ENCODE results near the gene PTGER2.

GRCh38 chr14:52339262-52339661, 25.1 kb downstream of the PTGER2 start:
- no peak for TF ChIP-seq CTCF (IDR thresholded peaks at IDR 0.05)
- no peak for TF ChIP-seq SMC3 (IDR thresholded peaks at IDR 0.05; ENCODE audit: low read depth, low read length)
- TF ChIP-seq MEF2A (IDR thresholded peaks at IDR 0.05; ENCODE audit: borderline replicate concordance, low read depth), result no peak
- no peak for TF ChIP-seq EP300 (IDR thresholded peaks at IDR 0.05; ENCODE audit: borderline replicate concordance in 1 of 2, low read depth in 1 of 2, low read length in 1 of 2)
- no peak for TF ChIP-seq FOSL2 (IDR thresholded peaks at IDR 0.05; ENCODE audit: borderline replicate concordance, low read depth)
- no peak for TF ChIP-seq FOXM1 (IDR thresholded peaks at IDR 0.05; ENCODE audit: low read depth)
- no peak for TF ChIP-seq CHD2 (IDR thresholded peaks at IDR 0.05; ENCODE audit: low read length, partially characterized antibody)
- TF ChIP-seq REST (IDR thresholded peaks at IDR 0.05; ENCODE audit: low read depth, low read length), result no peak
- TF ChIP-seq JUND (IDR thresholded peaks at IDR 0.05), result no peak

All from SK-N-SH (cell line).